Choroid plexus epithelial cell (primary cell): ENCODE data around the gene SDS.

Experiments
- DNase-seq: peaks from one replicate; pipeline ENCODE4 v3.0.0-alpha.2; 2010; ENCODE audit warnings: low read depth
- H3K4me3 ChIP-seq: 2 replicates; pipeline ENCODE4 v1.5.1; 2011; ENCODE audit warnings: low read depth, mild to moderate bottlenecking, control low read depth, low read length, moderate library complexity
- TF ChIP-seq, protein P1 (sequence below): conservative IDR thresholded peaks from 2 replicates; pipeline ENCODE4 v1.5.1; 2011; ENCODE audit warnings: low read depth, mild to moderate bottlenecking, control low read depth, inconsistent platforms, low read length, moderate library complexity

SDS gene

GRCh38 chr12:113420996-113421595 lies 17.4 kb upstream of the SDS start:
- H3K4me3 ChIP-seq, result no peak overlapping the region
- TF ChIP-seq, protein P1, sequence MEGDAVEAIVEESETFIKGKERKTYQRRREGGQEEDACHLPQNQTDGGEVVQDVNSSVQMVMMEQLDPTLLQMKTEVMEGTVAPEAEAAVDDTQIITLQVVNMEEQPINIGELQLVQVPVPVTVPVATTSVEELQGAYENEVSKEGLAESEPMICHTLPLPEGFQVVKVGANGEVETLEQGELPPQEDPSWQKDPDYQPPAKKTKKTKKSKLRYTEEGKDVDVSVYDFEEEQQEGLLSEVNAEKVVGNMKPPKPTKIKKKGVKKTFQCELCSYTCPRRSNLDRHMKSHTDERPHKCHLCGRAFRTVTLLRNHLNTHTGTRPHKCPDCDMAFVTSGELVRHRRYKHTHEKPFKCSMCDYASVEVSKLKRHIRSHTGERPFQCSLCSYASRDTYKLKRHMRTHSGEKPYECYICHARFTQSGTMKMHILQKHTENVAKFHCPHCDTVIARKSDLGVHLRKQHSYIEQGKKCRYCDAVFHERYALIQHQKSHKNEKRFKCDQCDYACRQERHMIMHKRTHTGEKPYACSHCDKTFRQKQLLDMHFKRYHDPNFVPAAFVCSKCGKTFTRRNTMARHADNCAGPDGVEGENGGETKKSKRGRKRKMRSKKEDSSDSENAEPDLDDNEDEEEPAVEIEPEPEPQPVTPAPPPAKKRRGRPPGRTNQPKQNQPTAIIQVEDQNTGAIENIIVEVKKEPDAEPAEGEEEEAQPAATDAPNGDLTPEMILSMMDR, result no peak
- no peak for DNase-seq

GRCh38 chr12:113418213-113418879 lies 14.7 kb upstream of the SDS start:
- H3K4me3 ChIP-seq, result no peak overlapping the region
- TF ChIP-seq, protein P1, result no peak
- DNase-seq, result no peak

DNA sequence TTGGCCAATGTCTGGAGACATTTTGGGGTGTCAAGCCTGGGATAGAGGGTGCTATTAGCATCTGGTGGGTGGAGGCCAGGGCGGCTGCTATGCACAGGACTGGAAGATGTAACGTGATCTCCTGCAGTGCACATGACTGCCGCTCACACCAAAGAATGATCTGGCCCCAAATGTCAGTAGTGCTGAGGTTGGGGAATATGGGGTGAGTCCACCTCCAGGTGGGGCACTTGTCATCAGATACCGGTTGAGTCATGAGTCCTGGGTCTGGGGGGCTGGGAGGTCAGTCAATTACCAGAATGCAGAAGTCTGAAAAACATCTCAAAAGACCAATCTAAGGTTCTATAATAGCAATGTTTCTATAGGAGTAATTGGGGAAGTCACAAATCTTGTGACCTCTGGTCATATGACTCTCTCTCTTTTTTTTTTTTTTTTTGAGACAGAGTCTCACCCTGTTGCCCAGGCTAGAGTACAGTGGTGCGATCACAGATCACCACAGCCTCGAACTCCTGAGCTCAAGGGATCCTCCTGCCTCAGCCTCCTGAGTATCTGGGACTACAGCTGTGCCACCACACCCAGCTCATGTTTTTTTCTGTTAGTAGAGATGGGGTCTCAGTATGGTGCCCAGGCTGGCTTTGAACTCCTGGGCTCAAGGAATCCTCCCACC lies 12.5 kb upstream of the SDS start:
- TF ChIP-seq, protein P1, result no peak
- no peak overlapping the region for H3K4me3 ChIP-seq
- DNase-seq, result peak; percentile 35

GRCh38 chr12:113414519-113415038 lies 10.9 kb upstream of the SDS start:
- no peak overlapping the region for H3K4me3 ChIP-seq
- TF ChIP-seq, protein P1, result no peak
- no peak for DNase-seq

DNA sequence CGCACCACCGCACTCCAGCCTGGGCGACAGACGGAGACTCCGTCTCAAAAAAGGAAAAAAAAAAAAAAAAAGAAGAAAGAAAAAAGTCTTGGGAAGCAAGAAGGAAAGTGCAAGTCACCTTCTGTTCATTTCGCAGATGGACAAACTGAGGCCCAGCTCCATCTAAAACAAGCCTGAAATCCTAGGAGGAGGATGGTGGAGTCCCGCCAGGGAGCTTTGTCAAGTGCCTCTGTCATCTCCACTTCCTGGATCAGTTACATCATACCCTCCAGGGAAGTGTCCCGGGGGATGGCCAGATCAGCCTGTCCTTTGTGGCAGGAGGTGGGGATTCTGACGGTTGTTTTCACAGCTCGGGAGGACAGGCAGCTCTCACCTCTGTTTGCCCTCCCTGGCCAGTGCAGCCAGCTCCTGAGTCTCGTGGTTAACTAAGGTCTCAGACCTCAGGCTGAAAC lies 9.8 kb upstream of the SDS start:
- peak; percentile 26 for DNase-seq
- H3K4me3 ChIP-seq, result no peak overlapping the region
- TF ChIP-seq, protein P1, result no peak

DNA sequence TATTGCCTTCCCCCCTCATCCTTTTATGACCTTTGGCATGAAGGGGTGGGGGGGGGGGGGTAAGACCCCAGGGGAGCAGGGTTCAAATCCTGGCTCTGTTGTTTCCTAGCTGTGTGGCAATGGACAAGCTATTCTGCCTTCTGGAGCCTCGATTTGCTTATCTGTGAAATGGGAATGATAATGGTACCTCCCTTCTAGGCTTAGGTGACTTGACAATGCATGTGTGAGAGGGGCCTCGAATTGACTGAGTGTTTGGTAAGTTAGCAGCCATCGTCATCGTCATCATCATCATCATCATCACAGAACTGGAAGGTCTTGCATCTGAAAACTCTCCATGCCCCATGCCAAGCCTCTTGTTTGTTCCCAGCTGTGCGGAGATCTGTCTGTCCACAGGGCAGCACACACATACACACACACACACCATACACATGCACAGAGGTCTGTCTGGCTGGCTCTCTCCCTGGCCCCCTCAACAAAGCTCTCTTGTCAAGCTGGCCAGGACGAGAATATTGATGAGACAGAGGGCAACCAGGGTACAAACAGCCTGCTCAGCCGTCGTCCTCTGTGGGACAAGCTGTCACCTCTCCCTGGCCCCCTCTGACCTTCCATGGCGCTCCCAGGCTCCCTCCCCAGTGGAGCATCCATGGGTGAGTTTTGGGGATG lies 5.9 kb upstream of the SDS start:
- TF ChIP-seq, protein P1, result no peak
- H3K4me3 ChIP-seq, result no peak overlapping the region
- DNase-seq, result no peak
